KBM-7 (cell line): ENCODE results near the gene MICAL2.

ENCODE experiments used
- DNase-seq: peaks from one replicate; pipeline ENCODE4 v3.0.0-alpha.2; 2015
- in situ Hi-C: fragments of 300-500 bp; cut with MboI; formaldehyde crosslinking; loops from 2 replicates; pipeline ENCODE4 v1.14.3; 2020; ENCODE audit warnings: low sequenced_read_pairs, low pct_unique_long_range_greater_than_20kb, mixed read lengths

Gene MICAL2

DNA sequence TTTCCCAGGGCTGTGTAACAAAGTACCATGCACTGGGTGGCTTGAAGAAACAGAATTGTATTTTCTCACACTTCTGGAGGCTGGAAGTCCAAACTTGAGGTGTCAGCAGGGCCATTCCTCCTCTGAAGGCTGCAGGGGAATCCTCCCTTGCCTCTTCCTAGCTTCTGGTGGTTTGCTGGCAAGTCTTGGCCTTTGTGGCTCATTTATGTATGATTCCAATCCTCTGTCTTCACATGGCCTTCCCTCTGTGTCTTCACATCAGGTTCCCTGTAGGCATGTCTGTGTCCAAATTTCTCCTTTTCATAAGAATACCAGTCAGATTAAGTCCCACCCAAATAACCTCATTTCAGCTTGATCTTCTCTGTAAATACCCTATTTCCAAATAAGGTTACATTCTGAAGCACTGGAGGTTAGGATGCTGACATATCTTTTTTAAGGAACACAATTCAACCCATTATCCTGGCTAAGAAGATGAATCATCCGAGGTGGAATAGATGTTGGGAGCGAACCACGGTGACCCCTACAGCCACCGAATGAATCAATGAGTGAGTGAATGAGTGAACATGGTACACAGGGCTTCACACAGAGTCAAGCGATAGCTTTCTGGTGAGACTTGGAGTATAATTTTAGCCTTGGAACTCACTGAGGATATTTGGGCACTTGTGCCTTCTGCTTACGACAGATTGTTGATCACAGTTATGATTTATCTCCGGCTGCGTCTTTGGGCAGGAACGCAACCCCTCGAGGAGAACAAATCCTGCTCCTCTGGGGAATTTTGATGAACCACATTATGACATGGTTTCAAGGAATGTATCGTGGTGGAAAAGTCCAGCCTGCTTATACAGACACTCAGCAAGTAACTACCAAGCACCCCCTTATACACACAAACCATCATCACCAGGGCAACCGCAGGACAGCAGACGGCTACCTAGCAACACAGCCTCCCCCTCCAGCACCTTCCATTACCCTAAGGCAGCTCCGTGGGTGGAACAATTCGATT, 34.3 kb upstream of the MICAL2 start:
- no peak for DNase-seq
- in situ Hi-C loops, result no loop called here

DNA sequence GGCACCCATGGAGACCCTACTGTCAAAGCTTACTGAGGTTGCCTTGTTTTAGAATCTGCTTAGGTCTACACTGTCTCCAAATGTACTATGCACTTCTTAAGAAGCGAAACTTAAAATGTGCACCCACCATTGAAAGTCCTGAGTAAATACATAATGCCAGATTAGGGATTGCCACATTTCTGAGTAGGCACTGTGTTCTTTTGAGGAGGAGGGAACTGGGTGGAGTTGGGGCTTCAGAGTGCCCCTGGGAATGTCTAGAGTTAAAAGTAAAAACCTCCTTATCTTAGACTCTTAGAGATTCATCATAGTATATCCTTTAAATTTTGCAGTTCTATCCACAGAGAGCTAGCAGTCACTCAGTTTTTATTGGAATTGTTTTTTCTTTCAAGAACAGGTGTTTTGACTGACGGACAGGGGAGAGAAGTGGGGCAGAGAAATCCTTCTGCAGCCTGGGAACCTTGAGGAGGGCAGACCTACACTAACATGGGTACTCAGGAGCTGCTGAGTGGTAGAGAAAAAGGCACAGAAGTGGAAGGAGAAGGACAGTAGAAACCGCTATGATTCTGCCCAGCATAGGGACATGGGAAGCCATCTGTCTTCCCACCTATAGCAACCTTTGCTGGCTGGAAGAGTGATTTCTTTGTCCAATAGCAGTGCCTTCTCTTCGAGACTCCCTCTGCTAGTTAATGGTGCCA, 33.4 kb upstream of the MICAL2 start:
- in situ Hi-C loops, result no loop called here
- DNase-seq, result no peak

GRCh38 chr11:12077535-12078280, 32.7 kb upstream of the MICAL2 start:
- in situ Hi-C loops, result no loop called here
- no peak for DNase-seq

DNA sequence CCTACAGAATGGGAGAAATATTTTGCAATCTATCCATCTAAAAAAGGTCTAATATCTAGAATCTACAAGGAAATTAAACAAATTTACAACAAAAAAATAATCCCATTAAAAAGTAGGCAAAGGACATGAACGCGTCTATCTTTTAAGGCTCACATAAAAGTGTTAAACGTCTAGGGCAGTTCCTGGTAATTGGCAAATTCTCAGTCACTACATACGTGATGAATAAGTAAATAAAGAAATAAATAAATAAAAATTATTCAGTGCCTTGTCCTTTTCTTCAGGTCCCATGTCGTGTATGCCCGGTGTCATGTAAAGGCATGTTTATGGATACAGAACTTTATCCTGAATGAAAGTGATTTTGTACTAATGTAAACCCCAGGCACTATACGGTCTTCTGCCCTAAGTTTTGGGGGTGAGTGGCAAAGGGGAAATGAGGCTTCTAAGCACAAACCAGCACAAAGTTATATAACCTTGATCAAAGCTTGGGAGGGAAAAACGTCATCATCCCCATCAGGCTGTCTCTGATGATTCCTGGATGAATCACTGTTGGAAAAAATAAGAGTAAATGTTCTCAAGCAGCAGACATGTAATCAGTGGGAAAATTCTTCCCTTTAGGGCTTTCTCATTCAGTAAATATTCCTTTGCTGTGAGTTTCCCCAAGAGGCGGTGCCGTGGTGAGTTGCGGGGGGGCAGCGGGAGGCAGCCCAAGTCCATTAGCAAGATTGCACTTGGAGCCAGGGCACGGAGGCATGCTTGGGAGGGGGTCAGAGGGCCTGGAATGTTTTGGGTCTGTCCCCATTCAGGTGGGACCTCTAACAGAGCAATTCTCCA, 30.4 kb upstream of the MICAL2 start:
- in situ Hi-C loops, result no loop called here
- no peak for DNase-seq

DNA sequence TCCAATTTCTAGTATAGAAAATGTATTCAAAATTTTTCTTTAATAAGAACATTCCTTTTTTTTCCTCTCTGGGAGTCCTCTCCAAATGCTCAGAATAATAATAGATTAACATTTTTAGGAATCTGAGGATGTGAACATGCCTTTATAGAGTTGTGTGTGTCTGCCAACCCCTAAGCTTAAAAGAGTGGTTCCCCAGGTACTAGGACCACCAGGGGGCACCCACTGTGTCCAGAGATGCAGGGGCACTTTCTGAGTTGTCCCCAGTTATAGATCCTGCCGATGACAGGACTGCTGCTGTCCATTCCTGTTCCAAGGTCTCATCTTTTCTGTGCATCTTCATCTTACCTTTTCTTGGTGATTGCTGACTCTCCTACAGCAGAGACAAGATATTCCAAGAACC, 27.0 kb upstream of the MICAL2 start:
- in situ Hi-C loops, result no loop called here
- peak; percentile 33 for DNase-seq

- no peak for DNase-seq
- in situ Hi-C loops, result no loop called here
Measured at GRCh38 chr11:12084256-12084655, 26.1 kb upstream of the MICAL2 start.

DNA sequence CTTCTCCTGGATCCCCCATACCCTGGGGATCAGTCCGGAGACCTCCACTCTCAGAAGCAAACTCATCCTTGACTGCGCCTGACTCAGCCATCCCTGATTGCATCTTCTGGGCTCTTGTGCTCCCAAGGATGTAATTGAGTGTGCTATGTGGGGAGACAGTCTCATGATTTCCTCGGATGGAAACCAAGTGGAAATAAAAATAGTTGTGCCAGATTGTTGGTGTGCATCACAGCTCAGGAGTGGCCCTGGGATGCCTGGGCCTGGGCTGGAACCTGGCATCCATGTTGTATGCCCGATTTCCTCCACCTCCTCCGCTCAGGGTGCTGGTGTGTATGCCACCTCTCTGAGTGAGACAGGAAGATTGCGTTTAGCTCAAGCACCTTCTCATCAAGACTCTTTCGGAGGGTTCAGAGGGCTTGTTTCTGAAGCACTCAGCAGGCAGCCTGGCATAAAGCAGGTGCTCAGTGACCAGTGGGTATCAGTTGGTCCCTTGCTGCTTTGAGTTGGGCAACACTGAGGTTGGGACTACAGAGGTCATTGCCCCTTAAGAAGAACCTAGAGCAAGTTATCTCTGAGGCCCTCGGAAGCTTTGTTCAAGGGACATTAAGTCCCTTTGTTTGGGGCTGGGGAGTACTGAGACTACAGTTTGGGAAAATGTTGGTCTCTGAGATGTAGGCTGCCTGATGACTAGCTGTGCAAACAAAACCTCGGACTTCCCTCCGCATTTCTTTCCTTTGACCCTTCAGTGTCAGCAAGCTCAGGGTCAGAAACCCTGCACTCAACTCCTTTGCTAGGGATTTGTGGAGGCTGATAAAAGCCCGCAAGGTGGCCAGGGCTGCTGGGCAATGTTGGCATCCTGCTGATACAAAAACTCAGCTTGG, 24.8 kb upstream of the MICAL2 start:
- in situ Hi-C loops, result no loop called here
- DNase-seq, result no peak

DNA sequence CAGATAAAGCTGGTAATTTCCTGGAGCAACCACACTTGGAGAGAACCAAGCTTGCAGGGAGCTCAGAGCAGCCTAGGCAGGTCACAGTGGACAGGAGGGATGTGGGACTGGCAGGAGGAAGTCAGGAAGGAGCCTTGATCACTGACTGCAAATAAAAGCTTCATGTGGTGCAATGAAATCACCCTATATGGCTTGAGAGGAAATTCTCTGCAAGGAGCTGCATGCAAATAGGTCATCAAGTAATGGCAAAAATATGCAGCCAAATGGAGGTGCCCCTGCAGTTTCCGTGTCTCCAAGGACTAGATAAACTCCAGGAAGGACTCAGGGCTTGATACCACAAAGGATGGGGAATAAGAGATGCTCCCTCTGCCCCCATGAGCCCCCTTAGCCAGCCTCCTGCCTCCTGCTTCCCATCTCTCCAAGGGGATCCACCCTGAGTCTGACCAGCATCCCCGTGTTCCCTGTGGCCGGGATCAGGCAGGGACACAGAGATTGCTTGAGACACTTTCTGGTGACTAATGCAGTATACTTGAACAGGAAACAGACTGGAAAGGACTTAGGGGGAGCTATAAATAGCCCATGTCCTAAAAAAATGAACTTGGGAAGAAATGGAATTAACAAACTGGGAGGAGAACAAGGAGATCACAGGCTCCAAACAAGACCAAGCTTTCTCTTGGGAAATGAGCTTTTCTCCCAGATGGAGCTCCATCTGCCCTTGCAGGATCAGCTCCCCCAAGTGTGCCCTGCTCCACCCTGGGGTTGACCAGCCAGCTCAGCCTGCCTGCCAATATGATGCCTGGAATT, 23.9 kb upstream of the MICAL2 start:
- in situ Hi-C loops, result no loop called here
- DNase-seq, result no peak

- peak; percentile 55 for DNase-seq
- in situ Hi-C loops, result no loop called here
Measured at GRCh38 chr11:12087075-12088004, 23.1 kb upstream of the MICAL2 start.

DNA sequence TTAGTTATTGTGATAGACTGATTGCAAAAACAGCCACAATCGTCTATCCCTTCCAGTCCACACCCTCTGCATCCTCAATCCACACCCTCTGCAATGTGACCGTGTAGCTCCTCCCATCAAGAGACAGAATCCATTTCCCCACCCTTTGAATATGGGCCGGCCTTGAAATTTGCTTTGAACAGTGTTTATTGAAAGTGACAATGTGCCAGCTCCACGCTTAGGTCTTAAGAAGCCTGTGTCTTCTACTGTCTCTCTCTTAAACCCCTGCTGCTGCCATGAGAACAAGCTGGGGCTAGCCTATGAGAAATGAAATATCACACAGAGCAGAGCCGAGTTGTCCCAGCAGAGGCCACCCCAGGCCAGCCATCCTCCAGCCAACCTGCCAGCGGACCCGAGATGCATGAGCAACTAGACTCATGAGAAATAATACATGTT, 22.3 kb upstream of the MICAL2 start:
- in situ Hi-C loops, result no loop called here
- DNase-seq, result no peak

DNA sequence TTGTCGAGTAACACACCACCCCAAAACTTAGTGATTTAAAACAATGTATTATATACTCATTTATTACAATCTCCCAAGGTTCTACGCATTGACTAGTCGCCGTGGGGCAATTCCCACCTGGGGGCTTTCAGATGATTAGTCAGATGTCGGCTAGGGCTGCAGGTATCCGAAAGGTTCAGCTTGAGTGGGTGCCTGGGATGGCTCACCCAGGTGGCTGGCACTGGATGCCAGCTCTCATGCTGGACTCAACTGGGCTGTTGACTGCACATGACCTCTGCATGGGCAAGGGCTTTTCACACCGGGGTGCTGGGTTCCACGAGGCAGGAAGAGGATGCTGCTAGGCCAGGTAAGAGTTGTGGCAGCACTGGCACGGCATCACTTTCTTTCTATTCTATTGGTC, 21.9 kb upstream of the MICAL2 start:
- in situ Hi-C loops, result no loop called here
- no peak for DNase-seq

- DNase-seq, result no peak
- in situ Hi-C loops, result no loop called here
Measured at GRCh38 chr11:12089041-12089440, 21.3 kb upstream of the MICAL2 start.

DNA sequence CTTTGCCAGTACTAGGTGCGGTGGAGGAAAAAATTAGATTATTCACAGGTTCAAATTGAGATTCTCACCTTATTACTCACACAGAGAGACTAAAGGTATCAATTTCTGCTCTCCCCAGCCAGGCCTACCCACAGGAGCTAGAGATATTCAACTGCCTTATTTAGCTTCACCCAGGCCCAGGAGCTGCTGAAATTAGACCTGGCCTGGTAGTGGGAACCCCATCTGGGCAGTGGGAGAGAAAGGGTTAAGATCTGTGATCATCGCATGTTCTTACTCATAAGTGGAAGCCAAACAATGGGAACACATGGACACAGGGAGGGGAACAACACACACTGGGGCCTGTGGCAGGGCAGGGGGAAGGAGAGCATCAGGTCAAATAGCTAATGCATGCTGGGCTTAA, 20.9 kb upstream of the MICAL2 start:
- in situ Hi-C loops, result no loop called here
- DNase-seq, result no peak

GRCh38 chr11:12090061-12090591, 20.3 kb upstream of the MICAL2 start:
- in situ Hi-C loops, result no loop called here
- peak; percentile 91 for DNase-seq

DNA sequence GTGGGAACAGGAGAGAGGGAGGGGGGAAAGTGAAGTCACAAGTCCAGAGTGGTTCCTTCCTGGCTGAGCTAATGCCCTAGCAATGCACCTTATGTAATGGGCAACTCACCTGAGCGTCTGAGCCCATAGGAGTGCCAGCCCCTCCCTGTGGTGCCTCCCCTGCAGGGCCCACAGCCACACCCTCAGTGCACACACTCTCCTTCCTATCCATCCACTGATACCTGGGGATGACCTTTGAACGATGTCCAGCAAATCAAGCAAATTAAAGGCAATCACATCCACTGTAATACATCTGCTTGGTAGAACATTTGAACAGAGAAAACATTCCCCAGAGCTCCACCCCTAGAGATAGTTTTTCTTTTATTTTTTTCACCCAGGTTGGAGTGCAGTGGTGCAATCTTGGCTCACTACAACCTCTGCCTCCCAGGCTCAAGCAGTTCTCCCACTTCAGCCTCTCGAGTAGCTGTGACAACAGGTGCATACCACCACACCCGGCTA, 19.6 kb upstream of the MICAL2 start:
- in situ Hi-C loops, result no loop called here
- no peak for DNase-seq
